H1 (cell line): Measurements from ENCODE around the gene PLCL1. TPM values are rescaled to one million over a fixed set of nuclear protein-coding genes. Genes with fewer than 3 reads are reported as not detected.

ENCODE experiments used
- CHD2 ChIP-seq: IDR thresholded peaks from 2 replicates; pipeline ENCODE4 v1.6.1; 2012; ENCODE audit warnings: low read length, improper control_type of control experiment
- CHD7 ChIP-seq: fragments of 300-600 bp; sonication (generic); IDR thresholded peaks from 2 replicates; pipeline ENCODE4 v1.7.1; 2012; ENCODE audit warnings: low read length, moderate library complexity, mild to moderate bottlenecking, inconsistent platforms; ENCODE audit not compliant: insufficient replicate concordance
- CREB1 ChIP-seq: IDR thresholded peaks from 2 replicates; pipeline ENCODE4 v1.6.1; 2012; ENCODE audit warnings: inconsistent platforms
- YY1 ChIP-seq: IDR thresholded peaks from 2 replicates; pipeline ENCODE4 v1.6.1; 2011; ENCODE audit warnings: low read depth, mild to moderate bottlenecking, low read length
- polyA plus RNA-seq, 7 experiments: library from polyadenylated mRNA; depleted of rRNA in 3 of 7; stranded (reverse) in 5 of 7; unstranded in 2 of 7; fragments of >200 nt in 5 of 7; fragments of 200-250 nt in 2 of 7; gene quantifications; 1 replicate in 5 of 7; 2 replicates in 1 of 7; 4 replicates in 1 of 7; pipeline versions ENCODE4 v1.2.1 to v1.2.3, GENCODE V29; 2011 to 2013; ENCODE audit warnings: missing spikeins in 2 of 7, mixed read lengths in 2 of 7
- total RNA-seq: library from RNA; stranded (reverse); fragmentation: NEBNext Ultra II Directional; extraction: Animal tissue kit (Norgen Biotek cat#: 25700); gene quantifications from 2 replicates; pipeline ENCODE4 v1.2.1, GENCODE V29; 2021

PLCL1 gene
- total and polyA plus RNA-seq, 2 of the 8 experiments (the other 6 are each of a cell fraction or from before 2014, with no cell fraction given): not detected

GRCh38 chr2:198073253-198073652 lies 268.9 kb downstream of the PLCL1 start (continued):
- TF ChIP-seq CHD7: no peak
- no peak for TF ChIP-seq CHD2
- TF ChIP-seq YY1: no peak
- TF ChIP-seq CREB1: no peak
